ENCODE data around the gene A2ML1. TPM values are rescaled to one million over a fixed set of nuclear protein-coding genes. Genes with fewer than 3 reads are reported as not detected.
"Not testable (repeated sequence)": the region's sequence is repeated elsewhere in the genome, so short reads cannot be mapped to it uniquely, and the experiment has no call there.

A2ML1 gene
- total RNA-seq, 1 experiment from 2014 or later, result not detected

DNA sequence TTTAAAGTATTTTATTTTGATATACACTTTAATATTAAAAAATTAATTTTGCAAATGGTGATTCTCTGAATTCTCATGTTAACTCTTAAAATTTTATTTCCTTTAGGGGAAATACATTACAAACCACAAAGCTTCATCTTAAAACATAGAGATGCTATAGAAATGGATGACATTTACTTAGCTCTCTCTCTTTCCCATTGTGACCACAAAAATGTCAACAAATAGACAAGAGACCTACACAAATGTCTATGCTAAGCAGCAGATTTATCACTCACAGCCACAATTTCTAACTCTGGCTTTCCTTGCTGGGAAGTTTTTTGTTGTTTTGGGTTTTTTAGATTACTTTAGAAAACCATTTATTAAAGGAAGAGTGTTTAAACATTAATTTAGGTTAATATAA, 72.0 kb downstream of the A2ML1 start:
- Histone ChIP-seq H3K27me3 (ENCODE audit: low read length) (no peaks in the 10 kb centered on the region), H3K4me2 (ENCODE audit: low read depth, low read length, poor library complexity, severe bottlenecking) (no peak overlapping the region), H3K9me3 (ENCODE audit: low read length) (no peaks in the 10 kb centered on the region), H2AFZ (ENCODE audit: low read length) (no peak overlapping the region), H3K9ac (ENCODE audit: low read length) (no peak overlapping the region), H3K4me1 (ENCODE audit: low read length) (peaks cover 4% of the 10 kb centered on the region; the same call in 1 of the 2 replicates), H3K4me3 (ENCODE audit: low read length) (no peak overlapping the region), H3K79me2 (ENCODE audit: low read length) (no peaks in the 10 kb centered on the region), H3K27ac (ENCODE audit: low read length) (no peak overlapping the region), H3K9me2 (replicated peaks; ENCODE audit: insufficient read depth, low read length) (no peaks in the 10 kb centered on the region), H4K20me1 (ENCODE audit: insufficient read depth, low read depth, low read length) (no peaks in the 10 kb centered on the region), H3K36me3 (ENCODE audit: insufficient read depth, low read length) (no peaks in the 10 kb centered on the region)
- DNase-seq, result no peak

DNA sequence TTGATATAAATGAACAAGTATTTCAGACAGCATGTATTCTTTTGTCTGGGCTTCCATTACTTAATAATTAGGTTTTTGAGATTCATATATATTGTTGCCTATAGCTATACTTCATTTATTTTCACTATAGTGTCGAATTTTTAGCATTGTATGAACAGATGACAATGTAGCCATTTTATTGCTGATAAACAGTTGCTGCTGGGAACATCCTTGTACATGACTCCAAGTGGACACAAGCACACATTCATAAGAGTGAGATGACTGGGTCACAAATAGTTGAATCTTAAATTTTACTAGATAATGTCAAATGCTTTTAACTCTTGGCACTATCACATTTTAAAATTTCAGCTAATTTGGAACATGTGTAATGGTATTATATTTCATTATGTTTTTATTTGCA, 72.6 kb downstream of the A2ML1 start:
- no peak overlapping the region for H3K27ac ChIP-seq (ENCODE audit: low read length)
- H3K4me1 ChIP-seq (ENCODE audit: low read length), result peaks cover 4% of the 10 kb centered on the region; the same call in 1 of the 2 replicates
- H3K4me2 ChIP-seq (ENCODE audit: low read depth, low read length, poor library complexity, severe bottlenecking), result no peak overlapping the region
- no peaks in the 10 kb centered on the region for H3K27me3 ChIP-seq (ENCODE audit: low read length)
- no peak overlapping the region for H3K9ac ChIP-seq (ENCODE audit: low read length)
- no peaks in the 10 kb centered on the region for H4K20me1 ChIP-seq (ENCODE audit: insufficient read depth, low read depth, low read length)
- H3K79me2 ChIP-seq (ENCODE audit: low read length), result no peaks in the 10 kb centered on the region
- no peaks in the 10 kb centered on the region for H3K36me3 ChIP-seq (ENCODE audit: insufficient read depth, low read length)
- no peak for DNase-seq
- no peak overlapping the region for H2AFZ ChIP-seq (ENCODE audit: low read length)
- H3K9me2 ChIP-seq (replicated peaks; ENCODE audit: insufficient read depth, low read length), result no peaks in the 10 kb centered on the region
- H3K4me3 ChIP-seq (ENCODE audit: low read length), result no peak overlapping the region
- no peaks in the 10 kb centered on the region for H3K9me3 ChIP-seq (ENCODE audit: low read length)

DNA sequence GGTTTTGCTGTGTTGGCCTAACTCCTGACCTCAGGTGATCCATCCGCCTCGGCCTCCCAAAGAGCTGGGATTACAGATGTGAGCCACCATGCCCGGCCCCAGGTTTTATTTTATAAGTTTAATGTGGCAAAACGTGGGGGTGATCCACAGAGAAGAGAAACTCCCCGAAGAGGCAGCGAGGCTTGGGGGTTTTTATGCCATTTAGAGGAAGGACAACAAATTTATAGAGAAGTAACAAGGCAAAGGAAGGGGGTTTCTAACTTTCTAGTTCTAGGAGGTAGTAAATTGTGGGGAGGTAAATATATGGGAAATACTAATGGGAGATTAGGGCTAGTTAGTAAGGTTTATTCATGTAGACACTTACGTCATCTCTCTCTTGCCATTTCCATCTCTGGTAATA, 74.7 kb downstream of the A2ML1 start:
- H4K20me1 ChIP-seq (ENCODE audit: insufficient read depth, low read depth, low read length), result no peaks in the 10 kb centered on the region
- H3K36me3 ChIP-seq (ENCODE audit: insufficient read depth, low read length), result no peaks in the 10 kb centered on the region
- no peak overlapping the region for H3K4me3 ChIP-seq (ENCODE audit: low read length)
- H3K9me3 ChIP-seq (ENCODE audit: low read length), result no peaks in the 10 kb centered on the region
- no peak overlapping the region for H2AFZ ChIP-seq (ENCODE audit: low read length)
- no peak overlapping the region for H3K27ac ChIP-seq (ENCODE audit: low read length)
- no peak overlapping the region for H3K4me2 ChIP-seq (ENCODE audit: low read depth, low read length, poor library complexity, severe bottlenecking)
- H3K9me2 ChIP-seq (replicated peaks; ENCODE audit: insufficient read depth, low read length), result no peaks in the 10 kb centered on the region
- H3K9ac ChIP-seq (ENCODE audit: low read length), result no peak overlapping the region
- no peaks in the 10 kb centered on the region for H3K27me3 ChIP-seq (ENCODE audit: low read length)
- H3K4me1 ChIP-seq (ENCODE audit: low read length), result no peaks in the 10 kb centered on the region
- H3K79me2 ChIP-seq (ENCODE audit: low read length), result no peaks in the 10 kb centered on the region
- no peak for DNase-seq

DNA sequence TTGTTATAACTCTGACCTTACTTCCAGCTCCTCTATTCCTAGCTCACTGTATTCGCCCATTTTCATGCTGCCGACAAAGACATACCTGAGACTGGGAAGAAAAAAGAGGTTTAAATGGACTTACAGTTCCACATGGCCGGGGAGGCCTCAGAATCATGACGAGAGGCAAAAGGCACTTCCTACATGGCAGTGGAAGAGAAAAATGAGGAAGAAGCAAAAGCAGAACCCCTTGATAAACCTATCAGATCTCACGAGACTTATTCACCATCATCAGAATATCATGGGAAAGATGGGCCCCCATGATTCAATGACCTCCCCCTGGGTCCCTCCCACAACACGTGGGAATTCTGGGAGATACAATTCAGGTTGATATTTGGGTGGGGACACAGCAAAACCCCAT, 77.4 kb downstream of the A2ML1 start:
- DNase-seq, result peak; percentile 43
- H3K4me2 ChIP-seq (ENCODE audit: low read depth, low read length, poor library complexity, severe bottlenecking), result no peak overlapping the region
- no peak overlapping the region for H3K27ac ChIP-seq (ENCODE audit: low read length)
- no peaks in the 10 kb centered on the region for H3K79me2 ChIP-seq (ENCODE audit: low read length)
- H3K9ac ChIP-seq (ENCODE audit: low read length), result no peak overlapping the region
- no peaks in the 10 kb centered on the region for H3K9me3 ChIP-seq (ENCODE audit: low read length)
- no peaks in the 10 kb centered on the region for H3K9me2 ChIP-seq (replicated peaks; ENCODE audit: insufficient read depth, low read length)
- H3K4me1 ChIP-seq (ENCODE audit: low read length), result peaks cover 16% of the 10 kb centered on the region
- no peak overlapping the region for H2AFZ ChIP-seq (ENCODE audit: low read length)
- no peak overlapping the region for H3K4me3 ChIP-seq (ENCODE audit: low read length)
- no peaks in the 10 kb centered on the region for H3K36me3 ChIP-seq (ENCODE audit: insufficient read depth, low read length)
- no peaks in the 10 kb centered on the region for H3K27me3 ChIP-seq (ENCODE audit: low read length)
- no peaks in the 10 kb centered on the region for H4K20me1 ChIP-seq (ENCODE audit: insufficient read depth, low read depth, low read length)

DNA sequence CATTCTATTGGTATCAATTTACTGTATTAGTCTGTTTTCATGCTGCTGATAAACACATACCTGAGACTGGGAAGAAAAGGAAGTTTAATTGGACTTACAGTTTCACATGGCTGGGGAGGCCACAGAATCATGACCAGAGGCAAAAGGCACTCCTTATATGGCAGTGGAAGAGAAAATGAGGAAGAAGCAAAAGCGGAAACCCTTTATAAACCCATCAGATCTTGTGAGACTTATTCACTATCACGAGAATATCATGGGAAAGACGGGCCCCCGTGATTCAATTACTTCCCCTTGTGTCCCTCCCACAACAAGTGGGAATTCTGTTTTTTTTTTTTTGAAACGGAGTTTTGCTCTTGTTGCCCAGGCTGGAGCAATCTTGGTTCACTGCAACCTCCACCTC, 80.3 kb downstream of the A2ML1 start:
- DNase-seq, result peak; percentile 69
- not testable (repeated sequence) for H3K27ac ChIP-seq (ENCODE audit: low read length); H3K4me3 ChIP-seq (ENCODE audit: low read length); H3K4me2 ChIP-seq (ENCODE audit: low read depth, low read length, poor library complexity, severe bottlenecking); H3K27me3 ChIP-seq (ENCODE audit: low read length); H3K79me2 ChIP-seq (ENCODE audit: low read length); H4K20me1 ChIP-seq (ENCODE audit: insufficient read depth, low read depth, low read length); H3K9me2 ChIP-seq (replicated peaks; ENCODE audit: insufficient read depth, low read length); H3K9ac ChIP-seq (ENCODE audit: low read length); H3K36me3 ChIP-seq (ENCODE audit: insufficient read depth, low read length); H3K9me3 ChIP-seq (ENCODE audit: low read length)
- Histone ChIP-seq H3K4me1 (ENCODE audit: low read length) (peaks cover 30% of the 10 kb centered on the region), H2AFZ (ENCODE audit: low read length) (peak overlapping the region; percentile 67; the same call in 1 of the 2 replicates)

DNA sequence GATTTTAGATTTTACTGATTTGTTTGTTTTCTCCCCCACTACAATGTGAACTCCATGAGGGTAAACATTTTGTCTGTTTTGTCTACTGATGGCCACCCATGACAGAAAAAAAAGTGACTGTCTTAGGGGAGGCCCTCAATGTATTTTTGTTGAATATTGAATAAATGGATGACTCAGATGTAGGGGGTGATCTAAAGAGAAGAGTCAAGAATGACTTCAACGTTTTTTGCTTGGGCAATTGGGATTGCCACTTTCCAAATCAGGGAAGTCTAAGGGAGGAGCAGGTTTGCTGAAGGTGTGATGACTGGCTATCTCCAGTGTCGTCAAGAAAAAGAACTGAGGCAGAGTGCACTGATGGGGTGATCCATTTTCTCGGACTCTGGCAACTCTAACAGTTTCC, 81.2 kb downstream of the A2ML1 start:
- Histone ChIP-seq H3K9ac (ENCODE audit: low read length) (no peak overlapping the region), H2AFZ (ENCODE audit: low read length) (no peak overlapping the region), H3K4me2 (ENCODE audit: low read depth, low read length, poor library complexity, severe bottlenecking) (no peak overlapping the region), H3K4me1 (ENCODE audit: low read length) (peaks cover 30% of the 10 kb centered on the region), H4K20me1 (ENCODE audit: insufficient read depth, low read depth, low read length) (no peaks in the 10 kb centered on the region), H3K27me3 (ENCODE audit: low read length) (no peaks in the 10 kb centered on the region), H3K79me2 (ENCODE audit: low read length) (no peaks in the 10 kb centered on the region), H3K36me3 (ENCODE audit: insufficient read depth, low read length) (no peaks in the 10 kb centered on the region), H3K9me3 (ENCODE audit: low read length) (no peaks in the 10 kb centered on the region), H3K27ac (ENCODE audit: low read length) (no peak overlapping the region), H3K9me2 (replicated peaks; ENCODE audit: insufficient read depth, low read length) (no peaks in the 10 kb centered on the region), H3K4me3 (ENCODE audit: low read length) (no peak overlapping the region)
- DNase-seq, result no peak

DNA sequence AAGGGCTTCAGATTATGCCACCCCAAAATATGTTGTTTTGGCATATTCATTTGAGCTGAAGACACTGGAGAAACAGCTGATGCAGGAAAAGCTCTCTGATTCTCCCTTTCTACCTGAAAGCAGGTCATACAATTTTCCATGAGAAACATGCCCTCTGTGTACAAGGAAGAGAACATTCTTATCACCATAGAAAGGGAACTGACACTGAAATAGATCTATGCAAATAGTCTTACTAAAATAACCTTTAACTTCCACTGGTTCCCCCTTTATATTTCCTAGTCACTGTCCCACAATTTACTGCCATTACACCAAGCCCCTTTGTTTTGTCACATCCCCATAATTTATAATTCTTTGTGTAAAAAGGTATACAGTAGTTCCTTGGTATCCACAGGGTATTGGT, 82.2 kb downstream of the A2ML1 start:
- Histone ChIP-seq H3K4me2 (ENCODE audit: low read depth, low read length, poor library complexity, severe bottlenecking) (peak overlapping the region; percentile 12), H3K4me1 (ENCODE audit: low read length) (peaks cover 30% of the 10 kb centered on the region), H4K20me1 (ENCODE audit: insufficient read depth, low read depth, low read length) (no peaks in the 10 kb centered on the region), H3K79me2 (ENCODE audit: low read length) (no peaks in the 10 kb centered on the region), H3K9me3 (ENCODE audit: low read length) (no peaks in the 10 kb centered on the region), H3K9me2 (replicated peaks; ENCODE audit: insufficient read depth, low read length) (no peaks in the 10 kb centered on the region), H3K27ac (ENCODE audit: low read length) (no peak overlapping the region), H3K36me3 (ENCODE audit: insufficient read depth, low read length) (no peaks in the 10 kb centered on the region), H3K9ac (ENCODE audit: low read length) (no peak overlapping the region), H3K27me3 (ENCODE audit: low read length) (no peaks in the 10 kb centered on the region), H3K4me3 (ENCODE audit: low read length) (no peak overlapping the region), H2AFZ (ENCODE audit: low read length) (no peak overlapping the region)
- DNase-seq, result no peak

DNA sequence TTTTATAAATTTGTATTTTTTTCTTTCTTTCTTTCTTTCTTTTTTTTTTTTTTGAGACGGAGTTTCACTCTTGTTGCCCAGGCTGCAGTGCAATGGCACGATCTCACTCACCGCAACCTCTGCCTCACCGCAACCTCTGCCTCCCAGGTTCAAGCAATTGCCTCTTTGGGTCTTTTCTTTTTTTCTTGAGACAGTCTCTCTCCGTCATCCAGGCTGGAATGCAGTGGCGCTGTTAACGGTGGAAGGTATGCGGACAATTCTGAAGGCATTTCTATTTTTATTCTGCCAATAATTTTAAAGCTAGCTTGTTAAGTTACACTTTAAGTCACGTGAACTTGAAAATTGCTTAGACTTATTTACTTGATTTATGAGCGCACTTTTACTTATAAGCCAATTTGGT, 83.1 kb downstream of the A2ML1 start:
- Histone ChIP-seq H3K36me3 (ENCODE audit: insufficient read depth, low read length) (no peaks in the 10 kb centered on the region), H4K20me1 (ENCODE audit: insufficient read depth, low read depth, low read length) (no peaks in the 10 kb centered on the region), H3K4me3 (ENCODE audit: low read length) (no peak overlapping the region), H3K9me2 (replicated peaks; ENCODE audit: insufficient read depth, low read length) (no peaks in the 10 kb centered on the region), H3K4me2 (ENCODE audit: low read depth, low read length, poor library complexity, severe bottlenecking) (no peak overlapping the region), H2AFZ (ENCODE audit: low read length) (no peak overlapping the region), H3K9ac (ENCODE audit: low read length) (no peak overlapping the region), H3K79me2 (ENCODE audit: low read length) (no peaks in the 10 kb centered on the region), H3K27me3 (ENCODE audit: low read length) (no peaks in the 10 kb centered on the region), H3K9me3 (ENCODE audit: low read length) (no peaks in the 10 kb centered on the region), H3K4me1 (ENCODE audit: low read length) (peaks cover 30% of the 10 kb centered on the region), H3K27ac (ENCODE audit: low read length) (no peak overlapping the region)
- DNase-seq, result no peak
